GM18507 (cell line): ENCODE data around the gene ZC3H10.
A peak's percentile ranks its signal among the peaks of the same experiment; 100 is the strongest.
"Not testable (repeated sequence)": the region's sequence is repeated elsewhere in the genome, so short reads cannot be mapped to it uniquely, and the experiment has no call there.

ENCODE experiments used
- DNase-seq: peaks from one replicate; pipeline ENCODE4 v3.0.0; 2011; ENCODE audit warnings: low read depth; ENCODE audit not compliant: insufficient read length; ENCODE audit errors: extremely low spot score
- FAIRE-seq: peaks from 2 replicates; lab custom pipeline; 2011; peaks lifted over from hg19 to GRCh38; lab: Jason Lieb, UNC

The ZC3H10 gene

DNA sequence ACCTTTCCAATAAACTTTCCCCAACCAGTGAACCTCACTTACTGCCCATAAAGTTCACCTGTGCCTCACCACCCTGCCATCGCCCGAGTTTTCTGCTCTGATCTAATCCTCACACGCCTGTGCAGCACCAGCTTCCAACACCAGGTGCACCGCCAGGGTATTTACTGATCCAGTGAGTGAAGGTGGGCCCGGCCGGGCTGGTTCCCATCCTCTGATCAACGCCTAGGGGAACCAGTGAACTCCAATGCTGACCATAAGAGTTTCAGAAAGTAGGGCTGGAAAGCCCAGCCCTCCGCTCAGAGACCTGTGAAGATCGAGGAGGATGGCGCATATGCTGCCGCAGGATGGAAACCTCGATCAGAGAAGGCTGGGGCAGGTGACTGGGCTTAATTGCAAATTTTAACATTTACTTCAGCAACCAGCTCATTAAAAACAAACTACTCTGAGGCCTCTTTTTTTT, 33.6 kb downstream of the ZC3H10 start:
- FAIRE-seq (no peak), DNase-seq (no peak)

DNA sequence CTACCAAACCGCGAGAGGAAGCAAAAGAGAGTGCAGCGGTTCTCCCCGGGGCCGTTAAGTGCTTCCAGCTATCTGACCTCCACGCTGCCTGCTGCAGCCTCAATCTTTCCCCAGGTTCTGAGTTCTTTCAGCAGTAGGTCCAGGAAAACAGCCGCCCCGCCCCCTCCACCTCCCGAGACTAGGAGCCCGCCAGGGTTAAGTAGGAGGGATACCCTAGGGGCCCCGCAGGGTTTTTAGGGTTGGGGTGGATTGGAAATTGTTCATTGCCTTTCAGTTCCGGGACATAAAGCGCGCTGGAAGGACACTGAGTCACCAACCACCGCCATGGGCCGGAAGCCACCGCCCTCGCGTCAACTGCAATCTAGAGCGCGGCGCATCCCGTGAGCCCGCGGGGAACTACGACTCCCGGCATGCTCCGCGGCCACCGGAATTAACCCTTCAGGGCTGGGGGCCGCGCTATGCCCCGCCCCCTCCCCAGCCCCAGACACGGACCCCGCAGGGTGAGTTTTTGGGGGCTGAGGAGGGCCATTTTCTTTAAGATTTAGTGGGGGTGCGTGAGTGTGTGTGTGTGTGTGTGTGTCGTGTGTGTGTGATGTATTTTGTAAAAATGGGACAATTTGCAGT, 34.2 kb downstream of the ZC3H10 start, which contains the start of gene MYL6B:
Gene MYL6B (plus strand): TSS at position 456 of the 624 bp plus-strand sequence. CDS start 1,332 bp downstream, outside the sequence.
- DNase-seq = peak; percentile 80
- FAIRE-seq = peak; percentile 92

DNA sequence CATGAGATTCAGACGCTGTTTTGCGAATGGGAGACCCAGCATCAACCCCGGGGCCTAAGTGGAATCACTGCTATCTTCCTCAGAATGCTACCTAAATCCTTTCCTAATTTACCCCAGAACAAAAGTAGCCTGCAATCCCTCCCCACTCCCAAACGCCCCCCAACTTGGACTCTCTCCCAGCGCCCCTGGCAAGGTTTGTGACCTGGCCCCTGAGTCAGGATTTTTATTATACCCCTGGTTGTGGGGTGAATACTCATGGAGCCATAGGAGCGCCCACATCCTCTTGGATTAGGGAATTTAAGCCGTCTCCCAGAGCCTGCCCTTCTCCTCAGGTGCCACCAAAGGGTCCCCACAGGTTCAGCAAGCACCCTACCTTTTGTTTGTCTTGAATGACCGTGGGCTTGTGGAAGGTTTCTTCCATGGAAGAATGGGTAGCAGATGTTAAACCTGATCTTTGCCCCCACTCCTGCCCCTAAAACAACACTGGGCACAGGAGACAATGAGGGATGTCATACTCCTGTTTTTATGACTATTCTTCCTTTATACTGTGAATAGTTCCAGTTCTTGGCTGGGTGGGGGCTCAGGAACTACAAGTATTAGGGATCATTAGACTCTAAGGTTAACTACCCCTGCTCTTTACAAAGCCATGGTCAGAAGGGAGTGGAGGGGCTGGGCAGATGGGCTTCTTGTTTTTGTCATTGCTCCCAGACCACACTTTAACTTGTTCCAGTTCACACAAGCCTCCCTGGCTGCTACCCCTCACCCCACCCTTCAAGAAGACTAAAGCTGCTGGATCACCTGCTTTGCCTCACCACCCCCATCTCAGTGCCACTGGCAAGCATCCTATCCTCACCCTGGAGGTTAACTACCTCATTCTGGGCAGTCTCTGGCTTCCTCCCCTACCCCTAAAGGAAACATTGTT, 35.0 kb downstream of the ZC3H10 start:
- DNase-seq (no peak), FAIRE-seq (no peak)

DNA sequence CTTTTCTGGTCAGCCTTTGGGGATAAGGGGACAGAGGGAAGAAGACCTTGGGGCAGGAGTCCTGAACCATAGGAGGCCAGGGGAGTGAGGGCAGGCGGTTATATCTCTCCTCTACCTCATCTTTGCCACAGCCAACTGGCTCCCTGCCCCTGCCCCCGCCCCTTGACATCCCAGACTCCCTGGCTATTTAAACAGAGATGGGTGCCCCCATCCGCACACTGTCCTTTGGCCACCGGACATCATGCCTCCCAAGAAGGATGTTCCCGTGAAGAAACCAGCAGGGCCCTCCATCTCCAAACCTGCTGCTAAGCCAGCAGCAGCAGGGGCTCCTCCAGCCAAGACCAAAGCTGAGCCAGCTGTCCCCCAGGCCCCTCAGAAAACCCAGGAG, 35.6 kb downstream of the ZC3H10 start:
- FAIRE-seq = no peak
- DNase-seq = no peak

DNA sequence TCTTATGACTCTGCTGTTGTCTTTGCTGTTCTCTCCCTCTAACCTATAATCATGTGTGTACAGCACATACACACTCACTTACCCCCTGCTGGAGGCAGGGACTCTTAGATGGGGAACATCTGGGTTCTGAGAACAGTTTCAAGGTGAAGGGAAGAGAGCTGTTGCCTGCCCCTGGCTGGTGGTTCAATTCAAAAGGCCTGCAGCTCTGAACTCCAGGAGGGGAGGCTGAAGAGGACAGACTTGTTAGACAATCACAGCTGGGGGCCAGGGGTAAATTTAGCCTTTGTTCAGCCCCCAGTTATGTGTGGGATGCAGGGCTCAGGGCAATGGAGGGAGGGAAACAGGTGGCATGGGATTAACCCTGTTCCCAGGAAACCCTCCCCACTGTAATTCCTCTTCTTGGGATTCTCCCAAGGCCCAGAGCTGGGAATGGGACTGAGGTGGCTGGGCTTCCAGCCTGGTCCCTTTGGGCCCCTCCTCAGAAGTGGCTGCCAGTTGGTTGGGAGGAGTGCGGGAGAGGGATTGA, 36.2 kb downstream of the ZC3H10 start:
- DNase-seq (no peak), FAIRE-seq (no peak)

DNA sequence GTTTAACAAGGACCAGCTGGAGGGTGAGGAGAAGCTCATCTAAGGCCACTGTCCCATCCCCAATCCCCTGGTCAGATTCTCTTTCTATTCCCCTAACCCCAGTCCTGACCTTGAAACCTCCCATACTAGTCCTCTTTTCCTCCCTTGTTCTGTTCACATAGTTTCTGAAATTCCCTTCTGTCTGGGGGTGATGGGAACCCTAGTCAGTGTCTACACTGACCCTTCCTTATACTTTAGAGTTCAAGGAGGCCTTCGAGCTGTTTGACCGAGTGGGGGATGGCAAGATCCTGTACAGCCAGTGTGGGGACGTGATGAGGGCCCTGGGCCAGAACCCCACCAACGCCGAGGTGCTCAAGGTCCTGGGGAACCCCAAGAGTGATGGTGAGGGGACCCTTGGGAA, 36.8 kb downstream of the ZC3H10 start:
- FAIRE-seq (no peak), DNase-seq (no peak)

DNA sequence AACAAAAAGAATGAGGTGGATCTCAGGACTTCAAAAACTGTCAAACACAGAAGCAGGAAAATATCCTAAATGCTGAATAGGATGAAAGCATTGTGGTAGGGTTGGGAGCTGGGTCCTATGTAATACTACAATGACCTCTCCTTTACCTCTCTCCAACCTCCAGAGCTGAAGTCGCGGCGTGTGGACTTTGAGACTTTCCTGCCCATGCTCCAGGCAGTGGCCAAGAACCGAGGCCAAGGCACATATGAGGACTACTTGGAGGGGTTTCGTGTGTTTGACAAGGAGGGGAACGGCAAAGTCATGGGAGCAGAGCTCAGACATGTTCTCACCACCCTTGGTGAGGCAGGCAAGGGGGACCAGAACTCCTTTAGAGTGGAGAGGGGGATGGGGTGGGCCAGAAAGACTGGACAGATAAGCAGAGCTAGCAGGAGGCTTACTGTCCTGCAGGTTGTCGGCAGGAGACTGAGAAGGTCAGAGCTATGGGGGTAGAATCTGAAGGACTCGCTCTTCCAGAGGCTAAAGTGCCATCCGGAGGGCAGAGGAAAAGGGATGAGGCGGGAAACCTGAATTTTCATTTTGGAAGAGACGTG, 37.3 kb downstream of the ZC3H10 start:
- no peak for DNase-seq

DNA sequence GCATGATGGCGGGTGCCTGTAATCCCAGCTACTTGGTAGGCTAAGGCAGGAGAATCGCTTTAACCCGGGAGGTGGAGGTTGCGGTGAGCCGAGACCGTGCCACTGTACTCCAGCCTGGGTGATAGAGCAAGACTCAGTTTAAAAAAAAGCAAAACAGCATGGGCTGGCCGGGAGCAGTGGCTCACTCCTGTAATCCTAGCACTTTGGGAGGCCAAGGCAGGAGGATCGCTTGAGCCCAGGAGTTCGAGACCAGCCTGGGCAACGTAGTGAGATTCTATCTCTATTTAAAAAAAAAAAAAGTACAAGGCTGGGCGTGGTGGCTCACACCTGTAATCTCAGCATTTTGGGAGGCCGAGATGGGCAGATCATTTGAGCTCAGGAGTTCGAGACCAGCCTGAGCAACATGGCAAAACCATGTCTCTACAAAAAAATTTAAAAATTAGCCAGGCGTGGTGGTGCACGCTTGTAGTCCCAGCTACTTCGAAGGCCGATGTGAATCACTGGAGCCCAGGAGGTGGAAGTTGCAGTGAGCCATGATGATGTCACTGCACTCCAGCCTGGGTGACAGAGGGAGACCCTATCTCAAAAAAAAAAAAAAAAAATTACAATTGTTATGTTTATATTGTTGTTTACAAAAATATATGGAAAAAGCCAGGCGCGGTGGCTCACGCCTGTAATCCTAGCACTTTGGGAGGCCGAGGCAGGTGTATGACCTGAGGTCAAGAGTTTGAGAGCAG, 38.6 kb downstream of the ZC3H10 start:
- not testable (repeated sequence) for FAIRE-seq

More for the DNA sequence above, 37.3 kb downstream of the ZC3H10 start:
- FAIRE-seq = no peak

DNA sequence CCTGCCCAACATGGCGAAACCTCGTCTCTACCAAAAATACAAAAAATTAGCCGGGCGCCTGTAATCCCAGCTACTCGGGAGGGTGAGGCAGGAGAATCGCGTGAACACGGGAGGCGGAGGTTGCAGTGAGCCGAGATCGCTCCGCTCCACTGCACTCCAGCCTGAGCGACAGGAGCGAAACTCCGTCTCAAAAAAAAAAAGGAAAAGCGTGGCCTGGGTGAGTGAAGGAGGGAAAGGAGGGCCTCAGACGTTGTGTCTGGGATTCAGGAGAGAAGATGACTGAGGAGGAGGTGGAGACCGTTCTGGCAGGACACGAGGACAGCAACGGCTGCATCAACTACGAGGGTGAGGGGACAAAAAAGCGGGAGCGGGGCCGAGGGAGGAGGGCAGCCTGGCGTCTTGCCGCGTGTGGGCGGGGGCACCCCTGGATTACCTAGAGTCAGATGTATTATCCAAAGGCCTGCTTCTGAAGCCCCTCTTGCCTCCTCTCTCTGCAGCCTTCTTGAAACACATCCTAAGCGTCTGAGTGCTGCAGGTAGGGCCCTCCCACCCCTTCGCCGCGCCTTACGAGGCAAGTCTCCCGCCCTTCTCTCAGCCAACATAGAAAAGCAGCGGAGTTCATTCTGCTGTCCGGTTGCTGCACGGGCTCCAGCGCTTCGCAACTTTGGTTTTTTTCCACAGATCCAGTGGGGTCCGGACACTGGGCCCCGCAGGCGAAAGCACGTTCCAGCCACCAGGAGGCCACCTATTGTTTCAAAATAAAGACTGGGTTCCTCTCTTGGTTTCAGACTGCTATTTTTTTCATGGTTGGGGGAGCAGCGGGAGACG, 39.3 kb downstream of the ZC3H10 start:
- FAIRE-seq = no peak

More for the DNA sequence above, 38.6 kb downstream of the ZC3H10 start:
- DNase-seq = not testable (repeated sequence)

DNA sequence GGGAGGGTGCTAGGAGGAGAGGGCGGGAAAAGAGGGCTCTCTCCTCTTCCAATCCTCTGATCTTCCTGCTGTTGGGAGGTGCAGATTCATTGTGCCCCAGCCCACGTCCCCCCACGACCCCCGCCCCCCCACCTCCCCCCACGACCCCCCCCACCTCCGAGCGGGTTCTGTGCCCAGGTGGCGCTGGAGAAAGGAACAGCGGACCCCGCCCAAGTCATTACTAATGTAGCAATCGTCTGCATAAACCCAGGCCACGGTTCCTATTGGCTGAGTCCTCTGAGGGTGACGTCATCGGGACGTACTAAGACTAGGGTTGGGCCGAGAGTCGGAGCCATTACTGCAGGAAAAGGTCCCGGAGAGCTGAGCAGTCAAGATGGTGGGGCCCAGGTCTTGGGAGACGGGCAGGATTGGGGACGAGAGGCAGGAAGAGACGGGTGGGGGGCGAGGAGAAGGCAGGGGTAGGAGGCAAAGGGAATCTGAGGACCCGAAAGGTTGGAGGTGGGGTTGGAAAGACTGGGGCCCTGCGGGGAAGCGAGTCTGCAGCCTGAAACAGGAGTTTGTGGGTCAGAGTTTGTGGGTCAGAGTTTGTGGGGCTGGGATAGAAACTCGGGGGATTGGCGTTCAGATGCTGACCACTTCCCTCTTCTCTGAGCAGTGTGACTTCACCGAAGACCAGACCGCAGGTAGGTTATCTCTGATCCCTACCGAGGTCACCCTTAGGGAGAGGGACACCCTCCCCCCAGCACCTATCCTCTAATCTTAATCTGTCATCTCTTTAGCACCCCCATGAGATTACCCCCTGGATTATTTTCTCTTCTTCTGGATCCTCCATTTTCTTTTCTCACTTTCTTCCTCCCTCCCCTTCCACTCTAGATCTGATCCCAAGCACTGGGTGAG, 40.2 kb downstream of the ZC3H10 start, which contains the start of gene MYL6:
Gene MYL6 (plus strand): TSS at position 331 of the 897 bp plus-strand sequence. CDS start 43 bp downstream, at position 374.
- peak; percentile 96 for FAIRE-seq
- peak; percentile 80 for DNase-seq

More for the DNA sequence above, 39.3 kb downstream of the ZC3H10 start:
- DNase-seq = peak; percentile 58

DNA sequence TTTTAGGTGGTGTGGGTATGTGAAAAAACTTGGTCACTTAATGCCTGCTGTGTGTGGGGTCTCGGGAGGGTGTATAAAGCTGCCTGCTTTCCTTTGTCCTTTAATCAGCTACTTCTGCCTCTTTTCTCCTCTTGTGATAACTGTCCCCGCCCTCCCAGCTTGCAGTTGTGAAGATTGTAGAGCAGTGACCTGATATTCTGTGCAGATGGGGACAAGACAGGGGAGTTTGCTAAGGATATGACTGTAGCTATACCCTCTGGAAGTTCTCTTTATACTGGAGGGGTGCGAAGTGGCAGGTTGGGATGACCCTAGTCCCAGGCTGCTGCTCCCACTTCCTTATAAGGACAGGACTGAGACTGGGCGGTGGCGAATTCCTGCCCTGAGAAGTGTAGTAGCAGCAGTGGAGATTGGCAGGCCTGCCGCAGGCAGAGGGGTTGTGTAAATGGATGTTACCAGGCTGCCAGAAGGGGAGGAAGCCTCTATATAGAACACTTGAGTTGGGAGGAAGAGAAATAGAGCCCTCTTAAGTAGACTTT, 40.9 kb downstream of the ZC3H10 start:
- DNase-seq (no peak), FAIRE-seq (peak; percentile 72)

DNA sequence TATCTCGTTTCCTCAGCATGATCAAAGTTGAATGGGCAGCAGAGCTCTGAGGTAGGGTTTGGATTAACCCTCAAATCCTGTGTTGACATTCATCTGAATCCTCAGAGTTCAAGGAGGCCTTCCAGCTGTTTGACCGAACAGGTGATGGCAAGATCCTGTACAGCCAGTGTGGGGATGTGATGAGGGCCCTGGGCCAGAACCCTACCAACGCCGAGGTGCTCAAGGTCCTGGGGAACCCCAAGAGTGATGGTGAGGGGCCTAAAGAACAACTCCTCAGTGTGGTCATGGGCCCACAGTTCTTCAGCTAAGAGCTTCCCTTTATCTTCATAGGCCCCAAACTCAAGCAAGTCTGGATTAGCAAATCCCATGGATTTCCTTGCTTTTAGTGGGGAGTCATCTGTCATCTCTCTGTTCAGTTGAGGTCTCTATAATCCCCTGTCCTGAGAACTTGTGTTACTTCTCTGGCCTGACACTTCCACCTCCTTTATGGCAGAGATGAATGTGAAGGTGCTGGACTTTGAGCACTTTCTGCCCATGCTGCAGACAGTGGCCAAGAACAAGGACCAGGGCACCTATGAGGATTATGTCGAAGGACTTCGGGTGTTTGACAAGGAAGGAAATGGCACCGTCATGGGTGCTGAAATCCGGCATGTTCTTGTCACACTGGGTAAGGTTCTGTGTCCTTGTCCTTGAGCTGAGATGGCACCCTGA, 41.6 kb downstream of the ZC3H10 start:
- no peak for FAIRE-seq
- no peak for DNase-seq

DNA sequence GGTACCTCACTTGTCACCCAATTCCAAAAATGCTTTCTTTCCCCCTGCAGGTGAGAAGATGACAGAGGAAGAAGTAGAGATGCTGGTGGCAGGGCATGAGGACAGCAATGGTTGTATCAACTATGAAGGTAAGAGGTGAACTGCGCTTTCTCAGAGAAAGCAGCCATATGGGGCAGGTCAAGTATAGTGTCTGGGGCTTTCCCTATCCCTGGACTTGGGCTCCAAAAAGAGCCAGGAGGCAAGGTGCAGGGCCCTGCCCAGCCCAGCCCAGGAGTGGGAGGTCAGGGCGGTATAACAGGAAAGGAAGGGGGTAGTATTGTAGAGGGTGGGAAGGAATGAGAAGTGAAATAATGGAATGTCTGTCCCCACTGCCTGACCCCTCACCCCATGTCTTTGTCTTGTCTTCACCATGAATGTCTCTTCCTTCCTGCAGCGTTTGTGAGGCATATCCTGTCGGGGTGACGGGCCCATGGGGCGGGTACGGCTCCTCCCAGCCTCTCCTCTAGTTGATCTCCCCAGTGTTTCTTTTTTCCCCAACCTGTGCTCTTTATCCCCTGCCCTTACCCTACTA, 42.2 kb downstream of the ZC3H10 start:
- FAIRE-seq (no peak), DNase-seq (no peak)

DNA sequence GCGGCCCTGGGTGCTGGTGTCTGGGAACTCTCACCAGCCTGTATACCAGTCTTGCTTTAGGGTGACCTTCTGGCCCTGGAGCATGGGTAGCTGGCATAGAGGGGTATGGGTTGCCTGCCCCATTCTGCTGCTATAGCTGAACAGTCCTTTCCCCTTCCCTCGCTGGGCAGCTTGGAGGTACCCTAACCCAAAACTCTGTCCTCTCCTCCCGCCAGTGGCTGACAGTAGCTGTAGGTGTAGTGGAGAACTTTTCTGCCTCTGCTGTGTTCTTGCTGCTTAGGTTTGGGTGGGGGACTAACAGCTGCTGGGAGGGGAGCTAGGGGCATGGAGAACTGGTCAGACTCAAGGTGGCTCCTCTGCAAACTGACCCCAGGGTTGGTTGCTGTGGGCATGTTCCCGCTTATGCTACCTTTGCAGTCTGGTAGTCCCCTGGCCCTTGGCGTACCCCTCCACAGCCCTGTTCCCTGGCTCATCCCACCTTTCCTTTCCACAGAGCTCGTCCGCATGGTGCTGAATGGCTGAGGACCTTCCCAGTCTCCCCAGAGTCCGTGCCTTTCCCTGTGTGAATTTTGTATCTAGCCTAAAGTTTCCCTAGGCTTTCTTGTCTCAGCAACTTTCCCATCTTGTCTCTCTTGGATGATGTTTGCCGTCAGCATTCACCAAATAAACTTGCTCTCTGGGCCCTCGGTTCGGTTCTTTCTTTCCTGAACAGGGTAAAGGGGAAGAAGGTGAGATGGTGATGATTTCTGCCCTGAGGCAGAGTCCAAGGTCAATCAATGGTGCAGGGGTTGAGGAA, 43.0 kb downstream of the ZC3H10 start:
- no peak for FAIRE-seq
- DNase-seq = no peak

DNA sequence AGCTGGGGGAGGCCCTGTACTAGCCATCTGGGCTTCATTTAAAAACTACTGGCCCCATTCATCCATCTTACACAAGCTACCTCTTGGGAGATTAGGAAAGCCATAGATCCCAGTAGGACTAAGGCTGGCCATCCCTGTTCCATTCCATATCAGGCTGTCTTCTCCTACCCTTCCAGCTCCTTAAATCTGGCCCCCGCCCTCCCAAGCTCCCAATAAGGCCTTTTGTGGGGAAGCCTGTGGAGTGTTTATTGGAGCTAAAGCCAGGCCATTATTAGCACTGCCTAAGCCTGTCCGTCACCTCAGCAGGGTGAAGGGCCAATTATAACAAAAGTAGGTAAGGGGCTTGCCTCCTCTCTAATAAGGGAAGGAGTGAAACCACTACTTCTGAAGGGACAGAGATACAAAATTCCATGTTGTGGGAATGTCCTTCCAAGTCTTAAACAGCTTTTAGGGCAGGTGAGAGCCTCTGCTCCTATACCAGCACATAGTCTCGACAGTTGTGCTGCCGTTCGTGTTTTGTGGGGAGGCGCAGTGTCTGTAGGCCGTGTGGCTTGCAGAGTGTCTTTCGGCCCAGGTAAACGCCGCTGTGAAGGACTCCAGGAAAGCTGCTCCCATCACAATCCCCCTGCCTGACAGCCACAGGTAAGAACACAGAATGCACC, 43.8 kb downstream of the ZC3H10 start:
- no peak for DNase-seq
- no peak for FAIRE-seq
